ENCODE results near the gene UBTD2. TPM values are rescaled to one million over a fixed set of nuclear protein-coding genes. Genes with fewer than 3 reads are reported as not detected.

Gene UBTD2
- total RNA-seq, 4 donors from 2014 or later = 21.6 to 38.2 (median 25.2) TPM

GRCh38 chr5:172267943-172268342 is 15.6 kb downstream of the UBTD2 start:
- Histone ChIP-seq H3K4me1 (no peaks in the 10 kb centered on the region), H3K27me3 (no peaks in the 10 kb centered on the region), H3K36me3 (no peaks in the 10 kb centered on the region), H3K9me3 (no peaks in the 10 kb centered on the region), H3K4me3 (no peak overlapping the region), H3K27ac (no peak overlapping the region)
- no peak for TF ChIP-seq POLR2A (IDR thresholded peaks at IDR 0.05)
- TF ChIP-seq, protein P1, sequence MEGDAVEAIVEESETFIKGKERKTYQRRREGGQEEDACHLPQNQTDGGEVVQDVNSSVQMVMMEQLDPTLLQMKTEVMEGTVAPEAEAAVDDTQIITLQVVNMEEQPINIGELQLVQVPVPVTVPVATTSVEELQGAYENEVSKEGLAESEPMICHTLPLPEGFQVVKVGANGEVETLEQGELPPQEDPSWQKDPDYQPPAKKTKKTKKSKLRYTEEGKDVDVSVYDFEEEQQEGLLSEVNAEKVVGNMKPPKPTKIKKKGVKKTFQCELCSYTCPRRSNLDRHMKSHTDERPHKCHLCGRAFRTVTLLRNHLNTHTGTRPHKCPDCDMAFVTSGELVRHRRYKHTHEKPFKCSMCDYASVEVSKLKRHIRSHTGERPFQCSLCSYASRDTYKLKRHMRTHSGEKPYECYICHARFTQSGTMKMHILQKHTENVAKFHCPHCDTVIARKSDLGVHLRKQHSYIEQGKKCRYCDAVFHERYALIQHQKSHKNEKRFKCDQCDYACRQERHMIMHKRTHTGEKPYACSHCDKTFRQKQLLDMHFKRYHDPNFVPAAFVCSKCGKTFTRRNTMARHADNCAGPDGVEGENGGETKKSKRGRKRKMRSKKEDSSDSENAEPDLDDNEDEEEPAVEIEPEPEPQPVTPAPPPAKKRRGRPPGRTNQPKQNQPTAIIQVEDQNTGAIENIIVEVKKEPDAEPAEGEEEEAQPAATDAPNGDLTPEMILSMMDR (IDR thresholded peaks at IDR 0.05) = no peak
- no peak for DNase-seq

- H3K4me3 ChIP-seq = no peak overlapping the region
- H3K9me3 ChIP-seq = no peaks in the 10 kb centered on the region
- H3K27ac ChIP-seq = no peak overlapping the region
These were observed 16.9 kb downstream of the UBTD2 start for GRCh38 chr5:172266676-172267092.

DNA sequence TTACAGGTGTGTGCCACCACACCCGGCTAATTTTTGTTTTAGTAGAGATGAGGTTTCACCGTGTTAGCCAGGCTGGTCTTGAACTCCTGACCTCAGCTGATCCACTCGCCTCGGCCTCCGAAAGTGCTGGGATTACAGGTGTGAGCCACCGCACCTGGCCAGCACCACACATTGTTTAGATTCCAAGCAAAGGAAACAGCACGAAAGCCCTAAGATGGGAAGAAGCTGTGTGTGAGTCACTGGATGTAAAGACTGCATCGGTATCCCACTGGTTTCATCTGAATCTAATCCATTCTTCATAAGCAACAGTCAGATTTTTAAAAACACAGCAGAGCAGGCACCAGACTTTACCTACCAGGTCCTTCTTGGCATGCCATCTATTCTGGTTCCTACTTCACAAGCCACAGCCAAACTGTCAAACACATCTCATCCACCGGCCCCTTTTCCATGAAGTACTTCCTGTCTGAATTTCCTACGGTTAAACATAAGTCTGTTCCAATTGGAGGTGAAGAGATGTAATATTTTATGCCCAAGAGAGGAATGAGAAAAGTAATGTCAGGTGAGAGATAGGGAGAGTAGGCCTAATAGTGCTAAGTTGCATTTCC is 17.4 kb downstream of the UBTD2 start:
- no peaks in the 10 kb centered on the region for H3K4me1 ChIP-seq

More at GRCh38 chr5:172266676-172267092, 16.9 kb downstream of the UBTD2 start:
- no peak for DNase-seq
- H3K36me3 ChIP-seq = no peaks in the 10 kb centered on the region
- H3K27me3 ChIP-seq = no peaks in the 10 kb centered on the region
- TF ChIP-seq, protein P1 (IDR thresholded peaks at IDR 0.05) = no peak
- no peak for TF ChIP-seq POLR2A (IDR thresholded peaks at IDR 0.05)
- H3K4me1 ChIP-seq = no peaks in the 10 kb centered on the region

DNA sequence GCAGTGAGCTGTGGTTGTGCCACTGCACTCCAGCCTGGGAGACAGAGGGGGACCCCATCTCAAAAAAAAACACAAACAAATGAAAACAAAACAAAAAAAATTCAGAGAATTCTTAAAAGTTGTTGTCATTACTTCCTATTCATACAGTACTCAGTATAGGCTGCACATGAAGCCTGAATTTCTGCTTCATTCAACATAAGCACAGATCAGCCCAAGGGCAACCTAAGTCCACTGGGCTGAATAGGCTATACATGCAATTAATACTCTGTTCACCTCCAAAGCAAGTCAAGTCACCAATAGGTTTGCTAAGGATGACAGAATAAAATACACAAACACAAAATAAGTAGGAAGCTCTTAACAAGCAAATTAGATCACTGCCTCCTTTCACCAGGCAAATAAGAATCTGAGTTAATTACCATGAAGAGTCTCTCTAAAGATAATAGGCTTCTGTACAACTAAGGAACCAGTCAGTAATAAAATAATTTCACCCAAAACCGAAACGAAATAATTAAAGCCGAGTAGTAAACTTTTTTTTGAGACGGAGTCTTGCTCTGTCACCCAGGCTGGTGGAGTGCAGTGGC is 18.7 kb downstream of the UBTD2 start:
- no peak for DNase-seq
- Histone ChIP-seq H3K4me1 (no peaks in the 10 kb centered on the region), H3K36me3 (no peaks in the 10 kb centered on the region), H3K27me3 (no peaks in the 10 kb centered on the region), H3K27ac (no peak overlapping the region), H3K9me3 (no peaks in the 10 kb centered on the region), H3K4me3 (no peak overlapping the region)
- TF ChIP-seq, protein P1 (IDR thresholded peaks at IDR 0.05) = no peak
- TF ChIP-seq POLR2A (IDR thresholded peaks at IDR 0.05) = no peak

More for the DNA sequence above, 17.4 kb downstream of the UBTD2 start:
- Histone ChIP-seq H3K9me3 (no peaks in the 10 kb centered on the region), H3K36me3 (no peaks in the 10 kb centered on the region), H3K27ac (no peak overlapping the region), H3K4me3 (no peak overlapping the region), H3K27me3 (no peaks in the 10 kb centered on the region)
- TF ChIP-seq, protein P1 (IDR thresholded peaks at IDR 0.05) = no peak
- no peak for TF ChIP-seq POLR2A (IDR thresholded peaks at IDR 0.05)
- no peak for DNase-seq

- no peak for DNase-seq
- H3K27ac ChIP-seq = no peak overlapping the region
- no peaks in the 10 kb centered on the region for H3K4me1 ChIP-seq
- peaks cover 0 to 19% (median 0%) of the 10 kb centered on the region in 3 donors for H3K36me3 ChIP-seq
- no peak for TF ChIP-seq POLR2A (IDR thresholded peaks at IDR 0.05)
- TF ChIP-seq, protein P1 (IDR thresholded peaks at IDR 0.05) = no peak
- H3K9me3 ChIP-seq = peaks cover 0 to 4% (median 0%) of the 10 kb centered on the region in 4 donors
- H3K4me3 ChIP-seq = no peak overlapping the region
- no peaks in the 10 kb centered on the region for H3K27me3 ChIP-seq
These were observed 28.1 kb downstream of the UBTD2 start for GRCh38 chr5:172255444-172255843.
